ENCODE measurements around the gene SYCE1.
"Not testable (repeated sequence)": the region's sequence is repeated elsewhere in the genome, so short reads cannot be mapped to it uniquely, and the experiment has no call there.

The SYCE1 gene, protein sequence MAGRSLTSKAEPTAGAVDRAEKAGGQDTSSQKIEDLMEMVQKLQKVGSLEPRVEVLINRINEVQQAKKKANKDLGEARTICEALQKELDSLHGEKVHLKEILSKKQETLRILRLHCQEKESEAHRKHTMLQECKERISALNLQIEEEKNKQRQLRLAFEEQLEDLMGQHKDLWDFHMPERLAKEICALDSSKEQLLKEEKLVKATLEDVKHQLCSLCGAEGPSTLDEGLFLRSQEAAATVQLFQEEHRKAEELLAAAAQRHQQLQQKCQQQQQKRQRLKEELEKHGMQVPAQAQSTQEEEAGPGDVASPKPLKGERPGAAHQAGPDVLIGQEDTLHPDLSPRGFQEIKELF

DNA sequence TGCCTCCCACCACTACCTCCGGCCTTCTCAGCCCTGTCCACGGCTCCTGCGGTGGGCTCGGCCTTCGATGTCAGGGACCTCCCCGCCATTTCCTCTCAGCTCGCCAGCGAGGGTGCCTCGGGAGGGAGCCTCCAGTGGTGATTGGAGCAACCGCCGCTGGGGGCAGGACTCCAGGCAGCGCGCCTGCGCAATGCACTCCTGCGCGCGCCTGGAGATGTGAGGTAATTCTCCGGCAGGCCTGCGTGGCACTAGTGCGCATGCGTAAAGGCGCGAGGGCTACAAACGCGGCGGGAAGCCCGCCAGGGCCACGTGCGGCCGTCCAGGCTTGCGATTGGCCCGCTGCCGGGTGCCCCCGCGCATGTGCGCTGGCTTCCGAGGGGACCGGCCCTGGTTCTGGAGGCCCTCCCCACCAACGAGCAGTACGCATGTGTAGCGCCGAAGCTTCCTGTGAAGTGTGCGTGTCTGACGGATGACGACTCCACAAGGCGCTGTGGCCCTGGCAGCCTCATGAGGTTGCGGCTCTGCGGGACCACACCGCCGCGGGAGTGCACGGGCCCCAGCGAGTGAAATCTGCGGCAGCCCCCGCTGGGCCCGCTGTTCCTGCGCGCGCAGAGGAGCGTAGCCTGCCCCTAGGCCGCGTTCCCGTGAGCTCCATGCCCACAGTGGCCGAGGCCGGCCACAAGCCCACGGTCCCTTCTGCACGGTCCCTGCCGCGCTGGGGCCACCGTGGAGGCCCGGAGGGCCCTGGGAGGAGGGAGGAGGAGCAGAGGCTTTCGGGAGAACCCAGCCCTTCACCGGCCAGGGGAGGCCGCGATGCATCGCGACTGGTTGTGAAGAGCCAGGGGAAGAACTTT is at the start of gene SYCE1:
Gene SYCE1 (minus strand): TSS at position 143 of the 854 bp plus-strand sequence. CDS start 54 bp downstream, at position 89.
- Histone ChIP-seq H3K4me1 (ENCODE audit: control insufficient read depth, insufficient read depth, low read length) (no peaks in the 10 kb centered on the region), H3K9me3 (ENCODE audit: control insufficient read depth, insufficient read depth, low read length) (peaks cover 63% of the 10 kb centered on the region), H3K27me3 (ENCODE audit: control insufficient read depth, insufficient read depth, low read length) (peaks cover 3% of the 10 kb centered on the region; the same call in 1 of the 2 replicates), H3K27ac (ENCODE audit: low read depth, low read length) (no peak within 1 kb of the TSS), H3K36me3 (ENCODE audit: control insufficient read depth, insufficient read depth, low read length) (no peaks in the 10 kb centered on the region), H3K9ac (ENCODE audit: low read depth, low read length) (no peak within 1 kb of the TSS), H3K4me3 (ENCODE audit: low read depth, low read length) (no peak within 1 kb of the TSS)

DNA sequence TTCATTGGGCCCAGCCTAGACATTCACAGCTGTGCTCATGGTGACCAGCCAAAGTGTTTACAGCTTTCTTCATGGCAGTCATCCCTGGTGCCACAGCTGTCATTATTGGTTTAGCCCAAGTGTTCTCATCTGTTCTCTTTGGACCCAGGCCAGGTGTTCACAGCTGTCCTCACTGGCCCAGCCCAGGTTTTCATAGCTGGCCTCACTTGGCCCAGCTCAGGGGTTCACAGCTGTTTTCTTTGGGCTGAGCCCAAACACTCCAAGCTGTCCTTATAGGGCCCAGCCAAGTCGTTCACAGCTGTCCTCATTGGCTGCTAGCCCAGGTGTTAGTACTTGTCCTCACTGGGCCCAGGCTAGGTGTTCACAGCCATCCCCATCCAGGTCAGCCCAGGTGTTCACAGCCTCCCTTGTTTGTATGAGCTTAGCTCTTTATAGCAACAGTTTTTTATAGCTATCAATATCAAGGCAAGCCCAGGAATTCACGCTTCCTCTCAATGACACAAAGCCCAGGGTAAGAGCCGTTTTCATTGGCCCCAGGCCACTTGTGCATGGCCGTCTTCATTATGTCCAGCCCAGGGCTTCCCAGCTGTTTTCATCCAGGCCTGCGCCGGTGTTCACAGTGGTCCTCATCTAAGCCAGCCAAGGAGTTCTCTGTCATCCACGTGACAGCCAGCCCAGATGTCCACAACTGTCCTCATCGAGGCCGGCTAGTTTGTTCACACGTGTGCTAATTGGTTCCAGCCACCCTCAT is 49.6 kb upstream of the SYCE1 start:
- no peaks in the 10 kb centered on the region for H3K4me1 ChIP-seq (ENCODE audit: control insufficient read depth, insufficient read depth, low read length)
- H3K27me3 ChIP-seq (ENCODE audit: control insufficient read depth, insufficient read depth, low read length): no peaks in the 10 kb centered on the region
- peaks cover 90% of the 10 kb centered on the region for H3K9me3 ChIP-seq (ENCODE audit: control insufficient read depth, insufficient read depth, low read length)
- no peak overlapping the region for H3K9ac ChIP-seq (ENCODE audit: low read depth, low read length)
- no peak overlapping the region for H3K4me3 ChIP-seq (ENCODE audit: low read depth, low read length)
- H3K36me3 ChIP-seq (ENCODE audit: control insufficient read depth, insufficient read depth, low read length): no peaks in the 10 kb centered on the region
- H3K27ac ChIP-seq (ENCODE audit: low read depth, low read length): no peak overlapping the region

DNA sequence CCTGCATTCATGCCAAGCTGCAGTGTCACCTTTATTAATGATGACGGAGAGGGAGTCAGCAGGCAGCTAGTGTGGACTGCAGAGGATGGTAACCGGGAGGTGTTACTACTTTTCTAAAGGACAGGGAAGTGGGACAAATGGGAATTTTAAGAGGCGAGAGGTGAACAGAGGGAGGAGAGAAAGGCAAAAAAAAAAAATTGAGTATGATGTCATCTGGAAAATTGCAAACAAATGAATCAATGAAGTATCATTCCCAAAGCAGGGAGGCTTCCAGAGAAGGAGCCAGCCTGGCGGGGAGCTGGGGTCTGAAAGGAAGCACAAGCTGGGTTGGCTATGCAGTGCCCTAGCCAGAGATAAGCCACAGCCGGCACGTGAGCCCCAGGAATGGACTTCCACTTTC is 48.3 kb upstream of the SYCE1 start:
- Histone ChIP-seq H3K4me1 (ENCODE audit: control insufficient read depth, insufficient read depth, low read length) (no peaks in the 10 kb centered on the region), H3K36me3 (ENCODE audit: control insufficient read depth, insufficient read depth, low read length) (no peaks in the 10 kb centered on the region), H3K9me3 (ENCODE audit: control insufficient read depth, insufficient read depth, low read length) (peaks cover 89% of the 10 kb centered on the region), H3K9ac (ENCODE audit: low read depth, low read length) (no peak overlapping the region), H3K27ac (ENCODE audit: low read depth, low read length) (no peak overlapping the region), H3K27me3 (ENCODE audit: control insufficient read depth, insufficient read depth, low read length) (no peaks in the 10 kb centered on the region), H3K4me3 (ENCODE audit: low read depth, low read length) (no peak overlapping the region)

DNA sequence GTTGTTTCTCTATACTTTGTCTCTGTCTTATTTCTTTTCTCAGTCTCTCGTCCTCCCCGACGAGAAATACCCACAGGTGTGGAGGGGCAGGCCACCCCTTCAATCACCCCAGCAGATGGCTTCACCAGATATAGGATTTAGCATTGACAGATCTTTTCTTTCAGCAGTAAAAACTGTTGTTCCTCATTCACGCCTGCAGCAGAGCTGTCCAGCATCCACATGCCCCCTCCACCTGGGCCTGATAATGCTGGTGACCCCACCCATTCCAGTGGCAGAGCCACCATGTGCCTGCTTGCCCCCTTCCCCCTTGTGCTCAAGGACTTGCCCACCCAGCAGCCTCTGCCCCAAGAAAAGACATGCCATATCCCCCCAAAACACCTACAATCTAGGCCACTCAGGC is 45.7 kb upstream of the SYCE1 start:
- no peak overlapping the region for H3K27ac ChIP-seq (ENCODE audit: low read depth, low read length)
- no peaks in the 10 kb centered on the region for H3K27me3 ChIP-seq (ENCODE audit: control insufficient read depth, insufficient read depth, low read length)
- peaks cover 89% of the 10 kb centered on the region for H3K9me3 ChIP-seq (ENCODE audit: control insufficient read depth, insufficient read depth, low read length)
- H3K36me3 ChIP-seq (ENCODE audit: control insufficient read depth, insufficient read depth, low read length): no peaks in the 10 kb centered on the region
- H3K9ac ChIP-seq (ENCODE audit: low read depth, low read length): no peak overlapping the region
- no peaks in the 10 kb centered on the region for H3K4me1 ChIP-seq (ENCODE audit: control insufficient read depth, insufficient read depth, low read length)
- H3K4me3 ChIP-seq (ENCODE audit: low read depth, low read length): no peak overlapping the region

DNA sequence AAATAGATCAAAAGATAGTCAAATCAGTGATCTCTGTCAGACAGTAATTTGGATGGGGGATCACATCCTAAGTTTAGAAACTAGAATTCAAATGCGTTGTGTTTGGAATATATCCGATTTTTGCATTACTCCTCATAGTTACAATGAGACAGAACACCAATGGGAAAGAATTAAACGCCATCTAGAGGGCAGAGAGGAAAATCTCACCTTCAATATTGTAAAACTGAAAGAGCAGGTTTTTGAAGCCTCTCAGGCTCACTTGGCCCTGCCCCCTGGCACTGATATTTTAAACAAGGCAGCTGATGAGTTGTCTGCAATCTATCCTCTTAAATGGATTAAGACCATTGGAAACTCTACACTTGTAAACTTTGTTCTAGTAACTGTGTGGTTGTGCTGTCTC is 43.5 kb upstream of the SYCE1 start:
- Histone ChIP-seq H3K9ac (ENCODE audit: low read depth, low read length) (no peak overlapping the region), H3K4me3 (ENCODE audit: low read depth, low read length) (no peak overlapping the region), H3K9me3 (ENCODE audit: control insufficient read depth, insufficient read depth, low read length) (peaks cover 87% of the 10 kb centered on the region), H3K27ac (ENCODE audit: low read depth, low read length) (no peak overlapping the region), H3K36me3 (ENCODE audit: control insufficient read depth, insufficient read depth, low read length) (no peaks in the 10 kb centered on the region), H3K4me1 (ENCODE audit: control insufficient read depth, insufficient read depth, low read length) (no peaks in the 10 kb centered on the region), H3K27me3 (ENCODE audit: control insufficient read depth, insufficient read depth, low read length) (no peaks in the 10 kb centered on the region)

DNA sequence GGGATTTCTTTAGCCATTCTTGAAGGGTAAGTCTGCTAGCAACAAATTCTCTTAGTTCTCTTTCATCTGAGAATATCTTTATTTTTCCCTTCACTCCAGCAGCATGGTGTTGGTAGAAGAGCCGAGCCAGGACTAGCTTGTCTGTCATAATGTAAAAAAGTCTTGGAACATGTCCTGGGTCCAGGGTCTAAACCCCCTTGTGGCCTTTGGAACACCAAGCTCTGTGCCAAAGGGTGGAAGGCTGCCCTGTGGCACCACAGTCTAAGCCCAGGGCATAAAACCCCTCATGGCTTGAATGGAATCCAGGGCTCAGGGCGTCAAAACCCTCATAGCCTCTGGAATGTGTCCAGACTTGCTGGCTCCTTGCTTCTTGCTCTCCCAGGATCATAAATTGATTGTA is 38.1 kb upstream of the SYCE1 start:
- peaks cover 95% of the 10 kb centered on the region for H3K9me3 ChIP-seq (ENCODE audit: control insufficient read depth, insufficient read depth, low read length)
- H3K4me1 ChIP-seq (ENCODE audit: control insufficient read depth, insufficient read depth, low read length): not testable (repeated sequence)

DNA sequence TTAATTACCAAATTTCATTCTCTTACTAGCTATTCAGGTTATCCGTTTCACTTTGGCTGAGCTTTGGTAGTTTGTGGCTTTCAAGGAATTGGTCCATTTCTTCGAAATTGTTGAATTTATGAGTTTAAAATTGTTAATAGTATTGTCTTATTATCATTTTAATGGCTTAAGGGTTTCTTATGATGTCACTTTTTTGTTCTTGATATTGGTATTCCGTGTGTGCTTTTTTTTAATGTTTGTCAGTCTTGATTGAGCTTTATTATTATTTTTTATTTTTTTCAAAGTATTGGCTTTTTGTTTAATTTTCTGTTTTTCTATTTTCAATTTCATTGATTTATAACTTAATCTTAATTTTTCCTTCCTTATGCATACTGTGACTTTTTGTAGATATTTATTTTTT is 35.3 kb upstream of the SYCE1 start:
- Histone ChIP-seq H3K9ac (ENCODE audit: low read depth, low read length) (no peak overlapping the region), H3K27me3 (ENCODE audit: control insufficient read depth, insufficient read depth, low read length) (no peaks in the 10 kb centered on the region), H3K9me3 (ENCODE audit: control insufficient read depth, insufficient read depth, low read length) (peaks cover 95% of the 10 kb centered on the region), H3K4me1 (ENCODE audit: control insufficient read depth, insufficient read depth, low read length) (no peaks in the 10 kb centered on the region), H3K36me3 (ENCODE audit: control insufficient read depth, insufficient read depth, low read length) (no peaks in the 10 kb centered on the region), H3K27ac (ENCODE audit: low read depth, low read length) (no peak overlapping the region), H3K4me3 (ENCODE audit: low read depth, low read length) (no peak overlapping the region)

More for the DNA sequence above, 38.1 kb upstream of the SYCE1 start:
- not testable (repeated sequence) for H3K4me3 ChIP-seq (ENCODE audit: low read depth, low read length); H3K36me3 ChIP-seq (ENCODE audit: control insufficient read depth, insufficient read depth, low read length); H3K27me3 ChIP-seq (ENCODE audit: control insufficient read depth, insufficient read depth, low read length); H3K27ac ChIP-seq (ENCODE audit: low read depth, low read length); H3K9ac ChIP-seq (ENCODE audit: low read depth, low read length)

DNA sequence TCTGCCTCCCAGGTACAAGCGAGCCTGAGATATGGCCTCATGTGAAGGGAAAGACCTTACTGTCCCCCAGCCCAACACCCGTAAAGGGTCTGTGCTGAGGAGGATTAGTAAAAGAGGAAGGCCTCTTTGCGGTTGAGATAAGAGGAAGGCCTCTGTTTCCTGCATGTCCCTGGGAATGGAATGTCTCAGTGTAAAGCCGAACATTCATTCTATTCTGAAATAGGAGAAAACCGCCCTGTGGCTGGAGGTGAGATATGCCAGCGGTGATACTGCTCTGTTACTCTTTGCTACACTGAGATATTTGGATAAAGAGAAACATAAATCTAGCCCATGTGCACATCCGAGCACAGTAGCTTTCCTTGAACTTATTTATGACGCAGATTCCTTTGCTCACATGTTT is 34.5 kb upstream of the SYCE1 start:
- not testable (repeated sequence) for H3K4me3 ChIP-seq (ENCODE audit: low read depth, low read length); H3K27me3 ChIP-seq (ENCODE audit: control insufficient read depth, insufficient read depth, low read length); H3K36me3 ChIP-seq (ENCODE audit: control insufficient read depth, insufficient read depth, low read length); H3K9ac ChIP-seq (ENCODE audit: low read depth, low read length); H3K4me1 ChIP-seq (ENCODE audit: control insufficient read depth, insufficient read depth, low read length); H3K27ac ChIP-seq (ENCODE audit: low read depth, low read length)
- H3K9me3 ChIP-seq (ENCODE audit: control insufficient read depth, insufficient read depth, low read length): peaks cover 96% of the 10 kb centered on the region

DNA sequence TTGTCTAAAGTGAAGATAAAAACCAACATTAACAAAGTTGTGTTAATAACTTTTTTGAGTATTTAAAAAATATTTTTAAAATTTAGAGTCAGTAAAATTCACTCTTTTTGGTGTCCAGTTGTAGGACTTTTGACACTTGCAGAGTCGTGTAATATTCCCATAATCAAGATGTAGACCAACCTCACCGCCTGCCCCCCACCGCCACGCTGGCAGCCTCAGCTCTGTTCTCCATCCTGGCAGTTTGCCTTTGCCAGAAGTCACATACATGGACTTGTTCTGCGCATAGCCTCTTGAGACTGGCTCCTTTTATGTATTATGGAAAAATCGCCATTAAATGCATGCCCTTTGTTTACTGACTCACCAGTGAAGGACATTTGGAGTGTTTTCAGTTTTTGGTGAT is 27.3 kb upstream of the SYCE1 start:
- no peak overlapping the region for H3K4me3 ChIP-seq (ENCODE audit: low read depth, low read length)
- H3K9me3 ChIP-seq (ENCODE audit: control insufficient read depth, insufficient read depth, low read length): peaks cover 89% of the 10 kb centered on the region
- no peaks in the 10 kb centered on the region for H3K27me3 ChIP-seq (ENCODE audit: control insufficient read depth, insufficient read depth, low read length)

DNA sequence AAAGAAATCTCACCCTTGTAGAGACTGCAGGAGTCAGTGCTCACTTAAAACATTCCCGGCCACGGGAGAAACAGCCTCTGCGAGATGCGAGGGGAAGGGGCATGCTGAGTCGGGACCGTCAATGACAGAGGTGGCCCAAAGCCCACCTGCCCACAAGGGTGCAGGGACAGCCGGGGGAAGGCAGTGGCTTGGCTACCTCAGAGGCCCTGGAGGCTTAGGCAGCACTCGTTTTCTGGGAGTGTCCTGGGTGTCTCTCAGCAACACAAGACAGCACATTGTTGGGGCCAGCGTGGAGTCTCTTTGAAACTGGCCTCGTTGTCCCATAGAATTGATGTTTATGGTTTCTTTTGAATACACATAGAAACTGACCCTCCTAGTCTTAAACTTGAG is 25.6 kb upstream of the SYCE1 start:
- H3K36me3 ChIP-seq (ENCODE audit: control insufficient read depth, insufficient read depth, low read length): no peaks in the 10 kb centered on the region
- H3K9ac ChIP-seq (ENCODE audit: low read depth, low read length): no peak overlapping the region
- H3K4me1 ChIP-seq (ENCODE audit: control insufficient read depth, insufficient read depth, low read length): no peaks in the 10 kb centered on the region
- peaks cover 81% of the 10 kb centered on the region for H3K9me3 ChIP-seq (ENCODE audit: control insufficient read depth, insufficient read depth, low read length)
- H3K4me3 ChIP-seq (ENCODE audit: low read depth, low read length): no peak overlapping the region
- no peak overlapping the region for H3K27ac ChIP-seq (ENCODE audit: low read depth, low read length)
- H3K27me3 ChIP-seq (ENCODE audit: control insufficient read depth, insufficient read depth, low read length): no peaks in the 10 kb centered on the region

More for the DNA sequence above, 27.3 kb upstream of the SYCE1 start:
- H3K36me3 ChIP-seq (ENCODE audit: control insufficient read depth, insufficient read depth, low read length): no peaks in the 10 kb centered on the region
- H3K4me1 ChIP-seq (ENCODE audit: control insufficient read depth, insufficient read depth, low read length): no peaks in the 10 kb centered on the region
- no peak overlapping the region for H3K27ac ChIP-seq (ENCODE audit: low read depth, low read length)
- no peak overlapping the region for H3K9ac ChIP-seq (ENCODE audit: low read depth, low read length)
